Activated naive CD4-positive, alpha-beta T cell treated with anti-CD3 and anti-CD28 coated beads, Interleukin-2, amount 50 U/mL, for 24 hours (primary cell): ENCODE data around the gene MAP2K5.
"Not testable (repeated sequence)": the region's sequence is repeated elsewhere in the genome, so short reads cannot be mapped to it uniquely, and the experiment has no call there.

Source experiments
- H3K27ac Mint-ChIP-seq: one replicate; pipeline ENCODE4 v1.8.0; 2021; ENCODE audit warnings: mild to moderate bottlenecking, mixed read lengths
- H3K27me3 Mint-ChIP-seq: one replicate; pipeline ENCODE4 v1.8.0; 2021; ENCODE audit warnings: mixed read lengths
- H3K36me3 Mint-ChIP-seq: one replicate; pipeline ENCODE4 v1.8.0; 2021; ENCODE audit warnings: mixed read lengths
- H3K4me1 Mint-ChIP-seq: one replicate; pipeline ENCODE4 v1.8.0; 2021; ENCODE audit warnings: mixed read lengths
- H3K4me3 Mint-ChIP-seq: one replicate; pipeline ENCODE4 v1.8.0; 2021; ENCODE audit warnings: mild to moderate bottlenecking, mixed read lengths
- H3K9me3 Mint-ChIP-seq: one replicate; pipeline ENCODE4 v1.8.0; 2021; ENCODE audit warnings: mixed read lengths

The MAP2K5 gene

GRCh38 chr15:67592245-67592644 lies 49.7 kb downstream of the MAP2K5 start:
- Mint-ChIP-seq H3K4me3 (no peak overlapping the region), H3K9me3 (no peaks in the 10 kb centered on the region), H3K4me1 (no peaks in the 10 kb centered on the region), H3K36me3 (peaks cover 13% of the 10 kb centered on the region), H3K27me3 (no peaks in the 10 kb centered on the region), H3K27ac (no peak overlapping the region)

GRCh38 chr15:67593562-67593961 lies 51.1 kb downstream of the MAP2K5 start:
- H3K4me3 Mint-ChIP-seq, result no peak overlapping the region
- H3K9me3 Mint-ChIP-seq, result no peaks in the 10 kb centered on the region
- H3K27ac Mint-ChIP-seq, result no peak overlapping the region
- no peaks in the 10 kb centered on the region for H3K4me1 Mint-ChIP-seq
- peaks cover 8% of the 10 kb centered on the region for H3K36me3 Mint-ChIP-seq
- no peaks in the 10 kb centered on the region for H3K27me3 Mint-ChIP-seq

- no peaks in the 10 kb centered on the region for H3K27me3 Mint-ChIP-seq
- H3K9me3 Mint-ChIP-seq, result no peaks in the 10 kb centered on the region
- H3K36me3 Mint-ChIP-seq, result peaks cover 9% of the 10 kb centered on the region
- H3K4me1 Mint-ChIP-seq, result no peaks in the 10 kb centered on the region
- no peak overlapping the region for H3K4me3 Mint-ChIP-seq
- H3K27ac Mint-ChIP-seq, result no peak overlapping the region
These were observed 52.3 kb downstream of the MAP2K5 start for GRCh38 chr15:67594770-67595169.

- Mint-ChIP-seq H3K36me3 (peaks cover 13% of the 10 kb centered on the region), H3K4me1 (no peaks in the 10 kb centered on the region), H3K27ac (no peak overlapping the region), H3K27me3 (no peaks in the 10 kb centered on the region), H3K9me3 (no peaks in the 10 kb centered on the region), H3K4me3 (no peak overlapping the region)
These were observed 53.1 kb downstream of the MAP2K5 start for GRCh38 chr15:67595572-67595971.

- no peak overlapping the region for H3K27ac Mint-ChIP-seq
- H3K4me1 Mint-ChIP-seq, result no peaks in the 10 kb centered on the region
- H3K9me3 Mint-ChIP-seq, result no peaks in the 10 kb centered on the region
- H3K4me3 Mint-ChIP-seq, result no peak overlapping the region
- H3K27me3 Mint-ChIP-seq, result no peaks in the 10 kb centered on the region
- peaks cover 20% of the 10 kb centered on the region for H3K36me3 Mint-ChIP-seq
These were observed 58.6 kb downstream of the MAP2K5 start for GRCh38 chr15:67601073-67601472.

- no peaks in the 10 kb centered on the region for H3K27me3 Mint-ChIP-seq
- no peak overlapping the region for H3K4me3 Mint-ChIP-seq
- H3K4me1 Mint-ChIP-seq, result peaks cover 1% of the 10 kb centered on the region
- H3K27ac Mint-ChIP-seq, result no peak overlapping the region
- no peaks in the 10 kb centered on the region for H3K9me3 Mint-ChIP-seq
- H3K36me3 Mint-ChIP-seq, result peaks cover 23% of the 10 kb centered on the region
These were observed 60.6 kb downstream of the MAP2K5 start for GRCh38 chr15:67603063-67603462.

GRCh38 chr15:67605871-67606270 lies 63.4 kb downstream of the MAP2K5 start:
- H3K9me3 Mint-ChIP-seq, result no peaks in the 10 kb centered on the region
- no peak overlapping the region for H3K4me3 Mint-ChIP-seq
- H3K36me3 Mint-ChIP-seq, result peaks cover 15% of the 10 kb centered on the region
- no peak overlapping the region for H3K27ac Mint-ChIP-seq
- peaks cover 3% of the 10 kb centered on the region for H3K4me1 Mint-ChIP-seq
- no peaks in the 10 kb centered on the region for H3K27me3 Mint-ChIP-seq

GRCh38 chr15:67606742-67607141 lies 64.2 kb downstream of the MAP2K5 start:
- Mint-ChIP-seq H3K27me3 (no peaks in the 10 kb centered on the region), H3K4me3 (no peak overlapping the region), H3K36me3 (peaks cover 14% of the 10 kb centered on the region), H3K4me1 (peaks cover 8% of the 10 kb centered on the region), H3K9me3 (no peaks in the 10 kb centered on the region), H3K27ac (no peak overlapping the region)

- Mint-ChIP-seq H3K4me3 (no peak overlapping the region), H3K36me3 (peaks cover 14% of the 10 kb centered on the region), H3K9me3 (no peaks in the 10 kb centered on the region), H3K4me1 (peaks cover 12% of the 10 kb centered on the region), H3K27ac (no peak overlapping the region), H3K27me3 (no peaks in the 10 kb centered on the region)
These were observed 64.8 kb downstream of the MAP2K5 start for GRCh38 chr15:67607329-67607728.

- Mint-ChIP-seq H3K36me3 (peaks cover 14% of the 10 kb centered on the region), H3K27ac (no peak overlapping the region), H3K9me3 (no peaks in the 10 kb centered on the region), H3K4me1 (peaks cover 12% of the 10 kb centered on the region), H3K27me3 (no peaks in the 10 kb centered on the region), H3K4me3 (no peak overlapping the region)
These were observed 65.6 kb downstream of the MAP2K5 start for GRCh38 chr15:67607959-67608637.

GRCh38 chr15:67608638-67608959 lies 66.1 kb downstream of the MAP2K5 start:
- no peak overlapping the region for H3K4me3 Mint-ChIP-seq
- no peaks in the 10 kb centered on the region for H3K27me3 Mint-ChIP-seq
- H3K36me3 Mint-ChIP-seq, result peaks cover 15% of the 10 kb centered on the region
- H3K9me3 Mint-ChIP-seq, result no peaks in the 10 kb centered on the region
- no peak overlapping the region for H3K27ac Mint-ChIP-seq
- peaks cover 12% of the 10 kb centered on the region for H3K4me1 Mint-ChIP-seq

- H3K4me3 Mint-ChIP-seq, result no peak overlapping the region
- H3K27ac Mint-ChIP-seq, result no peak overlapping the region
- no peaks in the 10 kb centered on the region for H3K9me3 Mint-ChIP-seq
- peaks cover 12% of the 10 kb centered on the region for H3K4me1 Mint-ChIP-seq
- H3K36me3 Mint-ChIP-seq, result peaks cover 12% of the 10 kb centered on the region
- H3K27me3 Mint-ChIP-seq, result no peaks in the 10 kb centered on the region
These were observed 69.2 kb downstream of the MAP2K5 start for GRCh38 chr15:67611370-67612369.

GRCh38 chr15:67613211-67613610 lies 70.7 kb downstream of the MAP2K5 start:
- peaks cover 8% of the 10 kb centered on the region for H3K36me3 Mint-ChIP-seq
- no peak overlapping the region for H3K4me3 Mint-ChIP-seq
- no peaks in the 10 kb centered on the region for H3K27me3 Mint-ChIP-seq
- peaks cover 10% of the 10 kb centered on the region for H3K4me1 Mint-ChIP-seq
- no peaks in the 10 kb centered on the region for H3K9me3 Mint-ChIP-seq
- H3K27ac Mint-ChIP-seq, result no peak overlapping the region

- H3K9me3 Mint-ChIP-seq, result no peaks in the 10 kb centered on the region
- no peak overlapping the region for H3K4me3 Mint-ChIP-seq
- peaks cover 9% of the 10 kb centered on the region for H3K4me1 Mint-ChIP-seq
- no peak overlapping the region for H3K27ac Mint-ChIP-seq
- H3K36me3 Mint-ChIP-seq, result peaks cover 10% of the 10 kb centered on the region
- H3K27me3 Mint-ChIP-seq, result no peaks in the 10 kb centered on the region
These were observed 71.2 kb downstream of the MAP2K5 start for GRCh38 chr15:67613708-67614107.

- not testable (repeated sequence) for H3K4me1 Mint-ChIP-seq, H3K4me3 Mint-ChIP-seq, H3K9me3 Mint-ChIP-seq, H3K27me3 Mint-ChIP-seq, H3K27ac Mint-ChIP-seq
- peaks cover 15% of the 10 kb centered on the region for H3K36me3 Mint-ChIP-seq
These were observed 72.6 kb downstream of the MAP2K5 start for GRCh38 chr15:67615131-67615534.

GRCh38 chr15:67618297-67618696 lies 75.8 kb downstream of the MAP2K5 start:
- Mint-ChIP-seq H3K4me3 (no peak overlapping the region), H3K9me3 (no peaks in the 10 kb centered on the region)

More at GRCh38 chr15:67618297-67618696, 75.8 kb downstream of the MAP2K5 start:
- Mint-ChIP-seq H3K27me3 (no peaks in the 10 kb centered on the region), H3K27ac (no peak overlapping the region), H3K4me1 (no peaks in the 10 kb centered on the region), H3K36me3 (peaks cover 17% of the 10 kb centered on the region)
